DMS114 treated with DMSO at 0.1 percent for 48 hours (cell line): ENCODE results near the gene MYO1E.
"Not testable (repeated sequence)": the region's sequence is repeated elsewhere in the genome, so short reads cannot be mapped to it uniquely, and the experiment has no call there.

Source experiments
- DNase-seq: peaks from one replicate; lab custom pipeline; 2025; ENCODE audit not compliant: unreplicated experiment; lab: John Stamatoyannopoulos, UW

Gene MYO1E

GRCh38 chr15:59147666-59148065 lies 225.0 kb downstream of the MYO1E start:
- no peak for DNase-seq

- peak; percentile 25 for DNase-seq
These were observed 228.1 kb downstream of the MYO1E start for GRCh38 chr15:59144594-59144993.

- DNase-seq, result no peak
These were observed 229.4 kb downstream of the MYO1E start for GRCh38 chr15:59143281-59143680.

- no peak for DNase-seq
These were observed 232.0 kb downstream of the MYO1E start for GRCh38 chr15:59140422-59141226.

GRCh38 chr15:59138243-59138642 lies 234.4 kb downstream of the MYO1E start:
- DNase-seq, result no peak

- DNase-seq, result no peak
These were observed 235.1 kb downstream of the MYO1E start for GRCh38 chr15:59137566-59137965.

GRCh38 chr15:59133929-59134427 lies 238.7 kb downstream of the MYO1E start:
- DNase-seq, result no peak

- DNase-seq, result no peak
These were observed 240.6 kb downstream of the MYO1E start for GRCh38 chr15:59131969-59132562.

GRCh38 chr15:59131456-59131855 lies 241.2 kb downstream of the MYO1E start:
- no peak for DNase-seq

- DNase-seq, result not testable (repeated sequence)
These were observed 245.4 kb downstream of the MYO1E start for GRCh38 chr15:59127255-59127654.

- not testable (repeated sequence) for DNase-seq
These were observed 247.0 kb downstream of the MYO1E start for GRCh38 chr15:59125683-59126082.

- DNase-seq, result no peak
These were observed 248.4 kb downstream of the MYO1E start for GRCh38 chr15:59124261-59124660.

- no peak for DNase-seq
These were observed 251.7 kb downstream of the MYO1E start for GRCh38 chr15:59120937-59121336.

GRCh38 chr15:59119625-59120024 lies 253.0 kb downstream of the MYO1E start:
- no peak for DNase-seq

- DNase-seq, result no peak
These were observed 255.9 kb downstream of the MYO1E start for GRCh38 chr15:59116771-59117170.

GRCh38 chr15:59116141-59116540 lies 256.5 kb downstream of the MYO1E start:
- no peak for DNase-seq

GRCh38 chr15:59115047-59115446 lies 257.6 kb downstream of the MYO1E start:
- DNase-seq, result no peak

- no peak for DNase-seq
These were observed 261.4 kb downstream of the MYO1E start for GRCh38 chr15:59111251-59111650.

GRCh38 chr15:59105854-59106253 lies 266.8 kb downstream of the MYO1E start:
- no peak for DNase-seq

- DNase-seq, result peak; percentile 95
These were observed 267.5 kb downstream of the MYO1E start, which contains the start of gene CCNB2 for GRCh38 chr15:59104912-59105732. TSS of gene CCNB2 (plus strand) at chr15:59105146. CDS start at chr15:59105269, 123 bp downstream.

- DNase-seq, result no peak
These were observed 268.1 kb downstream of the MYO1E start for GRCh38 chr15:59104602-59104911.
